OCI-M2 (cell line): ENCODE measurements around the gene HAUS3.

Source experiments
- DNase-seq: peaks from one replicate; lab custom pipeline; 2025; ENCODE audit not compliant: unreplicated experiment; lab: John Stamatoyannopoulos, UW

Gene HAUS3, protein sequence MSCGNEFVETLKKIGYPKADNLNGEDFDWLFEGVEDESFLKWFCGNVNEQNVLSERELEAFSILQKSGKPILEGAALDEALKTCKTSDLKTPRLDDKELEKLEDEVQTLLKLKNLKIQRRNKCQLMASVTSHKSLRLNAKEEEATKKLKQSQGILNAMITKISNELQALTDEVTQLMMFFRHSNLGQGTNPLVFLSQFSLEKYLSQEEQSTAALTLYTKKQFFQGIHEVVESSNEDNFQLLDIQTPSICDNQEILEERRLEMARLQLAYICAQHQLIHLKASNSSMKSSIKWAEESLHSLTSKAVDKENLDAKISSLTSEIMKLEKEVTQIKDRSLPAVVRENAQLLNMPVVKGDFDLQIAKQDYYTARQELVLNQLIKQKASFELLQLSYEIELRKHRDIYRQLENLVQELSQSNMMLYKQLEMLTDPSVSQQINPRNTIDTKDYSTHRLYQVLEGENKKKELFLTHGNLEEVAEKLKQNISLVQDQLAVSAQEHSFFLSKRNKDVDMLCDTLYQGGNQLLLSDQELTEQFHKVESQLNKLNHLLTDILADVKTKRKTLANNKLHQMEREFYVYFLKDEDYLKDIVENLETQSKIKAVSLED

DNA sequence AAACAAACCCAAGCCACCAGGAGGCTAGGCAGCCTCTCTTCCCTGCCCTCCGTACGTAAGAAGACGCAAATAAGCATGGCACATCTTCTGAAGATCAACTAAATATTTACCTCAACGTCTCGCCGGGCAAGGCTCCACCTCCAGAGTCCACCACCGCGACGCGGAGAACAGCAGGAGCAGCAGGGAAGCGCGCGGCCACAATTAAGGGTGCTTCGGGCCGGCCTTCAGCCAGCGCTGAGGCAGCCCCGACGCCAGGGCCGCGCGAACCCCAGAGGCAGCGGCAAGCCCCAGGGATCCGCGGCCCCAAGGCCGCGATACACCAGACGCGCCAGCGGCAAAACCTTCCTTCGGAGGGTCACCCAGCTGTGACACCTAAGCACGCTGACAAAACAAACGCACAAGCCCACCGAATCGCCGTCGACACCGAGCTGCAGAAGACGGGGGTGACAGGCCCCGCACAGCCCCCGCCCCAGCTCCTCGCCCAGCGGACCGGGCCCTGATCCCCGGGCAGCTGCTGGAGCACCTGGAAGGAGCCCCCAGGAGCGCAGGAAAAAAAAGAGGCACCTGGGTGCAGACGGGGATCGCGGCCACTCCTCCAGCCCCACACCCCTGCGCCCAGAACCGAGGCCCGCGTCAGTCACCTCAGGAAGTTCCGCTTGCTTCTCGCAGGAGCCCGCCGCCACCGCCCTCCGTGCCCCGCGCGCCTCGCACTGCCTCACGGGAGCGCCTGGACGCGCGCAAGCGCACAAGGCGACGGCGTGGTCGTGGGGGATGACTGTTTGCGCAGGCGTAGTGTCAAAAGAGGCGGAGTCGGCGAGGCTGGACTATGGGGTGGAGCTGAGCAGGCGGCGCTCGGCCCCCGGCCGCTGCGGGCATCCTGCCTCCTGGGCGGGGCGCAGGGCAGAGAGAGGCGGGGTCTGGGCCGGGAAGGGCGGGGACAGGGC is at the start of gene HAUS3, which contains the start of gene POLN:
TSS of gene HAUS3 (minus strand) at position 712 of the 944 bp plus-strand sequence. CDS start 1,175 bp downstream, outside the sequence.
TSS of gene POLN (minus strand) at position 712 of the 944 bp plus-strand sequence. CDS start 12,890 bp downstream, outside the sequence.
- DNase-seq: peak; percentile 38

DNA sequence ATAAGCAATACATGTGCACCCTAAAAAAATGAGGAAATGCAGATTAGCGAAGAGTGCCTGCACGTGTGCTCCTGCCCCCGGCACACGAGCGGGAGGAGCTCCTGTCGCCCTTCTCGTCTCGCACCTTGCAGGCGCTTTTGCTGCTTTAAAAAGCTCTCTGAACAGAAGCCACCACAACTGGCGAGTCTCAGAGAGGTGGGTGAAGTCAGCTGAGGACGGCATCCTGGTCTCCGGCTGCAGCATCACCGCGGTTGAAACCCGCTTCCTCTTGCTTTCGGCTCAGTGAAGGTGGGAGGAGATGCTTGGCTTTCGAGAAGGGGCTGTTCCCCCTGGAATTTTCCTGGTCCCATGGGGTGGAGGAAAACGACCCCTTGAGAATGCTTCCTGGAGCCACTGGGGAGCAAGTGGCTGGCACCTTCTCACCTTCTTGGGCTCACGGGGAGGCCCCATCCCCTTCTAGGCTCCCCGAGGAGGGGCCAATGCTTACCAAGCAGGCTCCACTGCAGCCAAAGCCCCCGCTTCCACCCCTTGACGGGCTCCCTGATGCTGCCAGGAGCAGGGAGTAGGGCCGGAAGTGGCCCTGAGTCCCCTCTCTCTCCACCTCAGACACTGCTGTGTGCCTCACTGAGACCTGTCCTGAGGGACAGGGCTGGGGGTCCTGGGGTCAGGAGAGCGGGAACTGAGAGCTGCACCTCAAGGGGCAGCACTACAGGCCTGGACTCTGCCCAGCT is 49.2 kb upstream of the HAUS3 start:
- no peak for DNase-seq

DNA sequence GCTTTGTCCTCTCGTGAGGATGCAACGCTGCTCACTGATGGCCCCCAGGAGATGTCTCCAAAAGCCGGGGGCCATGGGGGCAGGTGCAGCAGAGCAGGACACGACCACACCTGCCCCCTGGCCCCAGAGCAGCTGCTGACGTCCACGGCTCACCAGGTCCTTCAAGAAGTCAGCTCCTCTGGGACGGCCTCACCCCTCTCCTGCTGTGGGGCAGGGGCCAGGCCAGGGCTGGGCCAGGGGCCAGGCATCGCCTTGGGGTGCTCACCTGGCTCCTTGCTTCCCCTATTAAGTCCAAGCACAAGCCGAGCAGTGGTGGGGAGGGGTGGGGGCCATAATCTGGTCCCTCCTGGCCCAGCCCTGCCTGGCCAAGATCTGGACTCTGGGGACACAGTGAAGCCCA is 48.6 kb upstream of the HAUS3 start:
- DNase-seq: no peak

DNA sequence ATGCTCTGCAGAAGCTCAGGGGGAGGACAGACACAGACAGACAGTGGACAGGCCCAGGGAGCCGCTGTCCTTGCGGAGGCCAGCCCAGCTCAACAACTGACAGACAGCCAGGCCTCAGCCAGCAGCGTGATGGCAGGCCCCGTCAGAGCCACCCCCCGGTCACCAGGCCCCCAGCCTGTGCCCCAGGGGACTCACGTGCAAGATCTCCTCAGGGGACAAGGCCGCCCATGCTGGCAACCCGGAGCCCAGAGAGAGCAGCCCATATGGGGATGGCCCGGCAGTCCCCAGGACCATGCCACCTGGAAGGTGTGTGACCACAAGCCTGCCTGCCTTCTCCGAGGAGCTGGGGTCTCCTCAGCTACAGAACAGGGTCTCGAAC is 48.0 kb upstream of the HAUS3 start:
- no peak for DNase-seq

DNA sequence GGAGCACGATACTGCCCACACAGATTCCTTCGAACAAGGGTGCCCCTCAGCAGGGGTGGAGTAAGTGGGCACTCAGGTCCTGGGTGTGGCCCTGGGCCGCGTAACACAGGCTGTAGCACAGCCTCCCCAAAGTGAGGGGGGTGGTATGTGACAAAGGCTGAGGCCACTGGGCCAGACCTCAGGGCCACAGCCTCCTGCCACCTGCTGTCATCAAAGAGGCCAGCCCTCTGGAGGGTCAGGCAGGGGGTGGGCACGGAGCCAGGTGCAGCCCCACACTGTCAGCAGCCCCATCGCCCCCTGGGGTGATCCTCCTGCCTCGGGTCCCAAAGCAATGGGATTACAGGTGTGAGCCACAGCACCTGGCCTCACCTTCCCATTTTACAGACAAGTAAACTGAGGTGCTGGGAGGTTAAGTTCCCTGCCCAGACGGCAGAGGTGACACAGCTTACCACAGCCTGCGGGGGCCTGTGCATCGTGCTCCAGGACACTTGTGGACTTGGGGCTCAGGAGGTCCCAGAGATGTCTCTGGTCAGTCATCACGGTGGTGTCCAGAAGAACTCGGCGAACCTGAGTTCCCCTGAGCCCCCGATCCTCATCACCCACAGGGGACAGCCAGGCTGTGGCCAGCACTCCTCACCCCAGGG is 47.5 kb upstream of the HAUS3 start:
- DNase-seq: no peak

DNA sequence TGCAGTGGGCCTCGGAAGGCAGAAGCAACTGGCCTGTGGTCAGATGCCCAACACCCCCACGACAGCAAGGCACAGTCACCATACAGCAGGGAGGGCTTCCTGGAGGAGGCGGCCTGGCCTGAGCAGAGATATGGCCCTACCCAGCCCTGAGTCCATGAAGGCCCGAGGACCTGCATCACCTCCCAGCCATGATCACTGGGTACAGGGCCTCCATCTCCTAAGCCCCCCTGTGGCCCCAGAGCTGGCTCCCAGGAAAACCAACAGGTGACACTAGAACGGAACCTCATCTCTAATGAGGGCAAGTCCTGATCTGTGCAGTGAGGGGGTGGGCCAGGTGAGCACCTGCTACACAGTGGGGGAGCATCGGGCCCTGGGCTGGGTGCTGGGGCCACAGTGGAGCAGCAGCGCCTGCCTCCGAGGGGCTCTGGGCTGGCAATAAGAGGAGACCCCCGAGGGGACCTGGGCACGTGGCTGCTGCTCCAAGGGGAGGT is 46.2 kb upstream of the HAUS3 start:
- no peak for DNase-seq

DNA sequence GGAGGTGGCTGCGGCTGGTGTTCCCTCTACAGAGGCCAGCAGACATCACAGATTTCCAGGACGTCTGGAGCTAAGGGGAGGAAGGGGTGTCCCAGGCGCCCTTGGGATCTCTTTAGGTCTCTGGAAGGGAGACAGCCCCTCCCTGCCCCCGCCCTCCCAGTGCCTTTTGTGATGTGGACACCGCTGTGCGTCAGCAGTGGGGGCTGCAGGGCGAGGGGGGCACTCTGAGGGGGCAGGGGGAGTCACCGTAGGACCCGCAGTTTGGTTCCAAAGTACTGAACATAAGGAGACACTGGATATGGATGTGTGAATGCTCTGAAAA is 45.6 kb upstream of the HAUS3 start:
- no peak for DNase-seq

DNA sequence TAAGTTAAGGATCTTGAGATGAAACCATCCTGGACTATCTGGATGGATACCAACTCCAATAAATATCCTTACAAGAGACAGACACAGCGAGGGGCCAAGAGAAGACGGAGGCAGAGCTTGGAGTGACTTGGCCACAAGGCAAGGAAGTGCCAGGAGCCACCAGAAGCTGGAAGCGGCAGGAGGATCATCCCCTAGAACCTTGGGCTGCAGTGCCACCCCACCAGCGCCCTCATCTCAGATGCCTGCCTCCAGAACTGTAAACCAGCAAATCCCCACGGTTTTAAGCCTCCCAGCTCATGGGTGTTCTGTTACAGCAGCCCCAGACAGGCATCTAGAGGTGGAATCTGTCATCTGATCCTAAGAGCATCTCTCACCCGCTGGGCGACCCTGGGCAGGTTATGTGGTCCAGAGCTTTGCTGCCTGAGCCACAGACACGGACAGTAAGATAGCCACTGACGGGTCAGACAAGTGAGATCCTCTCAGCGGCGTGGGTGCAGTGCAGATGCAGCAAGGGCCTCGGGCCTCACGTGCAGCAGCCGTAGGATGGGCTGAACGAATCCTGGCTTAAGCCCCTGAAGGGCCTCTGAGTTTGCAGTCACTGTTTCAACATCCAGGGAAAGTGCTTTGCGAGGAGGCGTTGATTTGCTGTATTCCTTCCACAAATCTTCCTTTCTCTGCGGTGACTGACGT is 45.1 kb upstream of the HAUS3 start:
- DNase-seq: no peak

DNA sequence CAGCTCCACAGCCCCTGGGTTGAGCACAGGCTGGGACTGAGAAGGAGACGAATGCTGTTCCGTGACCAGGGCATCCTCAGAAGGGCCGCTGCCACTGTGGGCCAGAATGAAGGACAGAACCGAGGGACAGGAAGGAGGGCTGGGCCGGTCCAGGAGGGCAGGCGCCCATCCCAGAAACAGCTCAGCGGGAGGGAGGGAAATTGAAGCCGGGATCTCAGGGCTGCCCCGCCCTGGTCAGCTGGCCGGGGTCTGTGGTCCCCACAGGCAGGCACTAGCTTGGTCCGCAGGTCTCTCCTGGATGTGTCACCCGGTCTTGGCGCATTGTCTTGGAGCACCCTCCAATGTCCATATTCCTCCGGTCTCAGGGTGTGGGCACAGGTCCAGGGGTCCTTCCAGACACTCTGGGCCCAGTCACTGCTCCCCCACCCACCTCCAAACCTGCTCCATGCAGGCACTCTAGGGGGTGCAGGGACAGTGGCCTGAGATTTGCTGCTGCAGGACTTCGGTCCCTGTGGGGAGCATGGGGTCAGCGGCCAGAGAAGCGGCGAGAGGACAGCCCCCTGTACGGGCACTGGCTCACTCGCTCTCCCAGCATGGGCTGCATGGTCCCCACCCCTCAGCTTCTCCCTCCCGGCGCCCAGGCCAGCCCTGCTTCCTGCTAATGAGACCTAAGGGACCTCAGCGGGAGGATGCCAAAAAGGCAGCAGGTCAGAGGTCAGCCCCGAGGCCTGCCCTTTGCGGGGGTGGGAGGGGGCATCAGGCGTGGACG is 43.9 kb upstream of the HAUS3 start:
- DNase-seq: no peak

DNA sequence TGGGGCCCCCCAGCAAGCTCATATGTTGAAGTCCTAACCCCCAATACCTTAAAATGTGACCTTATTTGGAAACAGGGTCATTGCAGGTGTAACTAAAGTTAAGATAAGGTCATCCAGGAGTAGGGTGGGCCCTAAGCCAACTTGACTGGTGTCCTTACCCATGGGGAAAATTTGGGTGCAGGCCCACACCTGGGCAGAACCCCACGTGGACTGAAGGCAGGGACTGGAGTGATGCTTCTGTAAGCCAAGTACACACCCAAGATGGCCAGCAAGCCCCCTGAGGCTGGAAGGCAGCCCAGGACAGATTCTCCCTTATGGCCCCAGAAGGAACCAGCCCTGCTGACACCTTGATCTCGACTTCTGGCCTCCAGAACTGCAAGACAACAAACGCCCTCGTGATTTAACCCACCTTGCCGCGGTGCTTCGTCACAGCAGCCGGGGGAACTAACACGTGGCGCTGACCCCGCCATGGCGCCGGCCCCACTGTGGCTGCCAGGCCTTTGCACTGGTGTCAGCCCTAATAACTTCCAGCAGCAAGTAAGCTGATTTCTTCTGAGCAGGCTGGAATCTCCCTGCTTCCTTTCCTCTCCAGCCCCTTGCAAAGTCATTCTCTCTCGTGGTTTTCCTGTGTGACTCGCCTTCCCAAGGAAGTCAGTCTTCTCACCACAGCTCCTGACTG is 43.2 kb upstream of the HAUS3 start:
- no peak for DNase-seq

DNA sequence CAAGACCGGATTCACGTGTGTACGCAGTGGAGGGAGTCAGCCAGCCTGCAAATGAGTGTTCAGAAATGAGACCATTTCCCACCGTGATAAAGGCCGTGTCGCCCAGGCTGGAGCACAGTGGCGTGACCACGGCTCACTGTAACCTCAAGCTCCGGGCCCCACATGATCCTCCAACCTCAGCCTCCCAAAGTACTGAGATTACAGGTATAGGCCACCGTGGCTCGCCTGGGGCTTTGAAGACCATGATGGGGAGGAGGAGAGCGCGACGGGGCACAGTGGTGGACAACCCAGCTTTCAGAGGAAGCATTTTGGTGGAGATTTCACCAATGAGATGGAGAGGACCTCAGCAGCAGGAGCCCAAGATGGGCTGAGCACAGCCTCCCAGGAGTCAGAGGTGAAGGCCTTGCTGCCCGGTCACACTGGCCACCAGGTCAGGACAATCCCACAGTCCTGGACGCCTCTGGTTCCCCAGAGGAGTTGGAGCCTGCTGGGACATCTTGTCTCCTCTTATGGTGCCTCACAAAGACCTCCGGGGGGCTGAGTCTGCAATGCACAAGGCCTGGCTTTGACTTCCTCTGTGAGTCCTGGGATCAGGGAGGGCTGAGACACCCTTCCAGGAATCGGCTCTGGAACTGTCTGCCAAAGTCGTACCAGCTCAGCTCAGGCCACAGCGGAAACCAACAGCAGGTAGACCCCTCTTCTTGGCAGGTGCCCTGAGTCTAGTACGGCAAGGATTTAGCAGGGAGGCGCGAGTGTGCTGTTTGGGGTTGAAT is 42.4 kb upstream of the HAUS3 start:
- no peak for DNase-seq

DNA sequence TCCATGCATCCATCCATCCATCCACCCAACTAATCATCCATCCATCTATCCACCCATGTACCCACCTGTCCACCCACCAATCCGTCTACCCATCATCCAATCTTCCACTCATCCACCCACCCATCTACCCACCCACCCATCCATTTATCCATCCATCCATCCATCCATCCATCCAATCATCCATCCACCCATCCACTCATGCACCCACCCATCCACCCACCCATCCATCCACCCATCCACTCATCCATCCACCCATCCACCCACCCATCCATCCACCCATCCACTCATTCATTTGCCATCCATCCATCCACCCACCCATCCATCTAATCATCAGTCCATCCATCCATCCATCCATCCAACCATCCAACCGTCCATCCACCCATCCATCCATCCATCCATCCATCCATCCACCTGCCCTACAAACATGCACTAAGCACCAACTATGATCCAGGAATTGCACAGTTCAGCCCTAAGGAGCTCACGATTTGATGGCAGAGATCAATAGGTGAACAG is 41.3 kb upstream of the HAUS3 start:
- DNase-seq: no peak

DNA sequence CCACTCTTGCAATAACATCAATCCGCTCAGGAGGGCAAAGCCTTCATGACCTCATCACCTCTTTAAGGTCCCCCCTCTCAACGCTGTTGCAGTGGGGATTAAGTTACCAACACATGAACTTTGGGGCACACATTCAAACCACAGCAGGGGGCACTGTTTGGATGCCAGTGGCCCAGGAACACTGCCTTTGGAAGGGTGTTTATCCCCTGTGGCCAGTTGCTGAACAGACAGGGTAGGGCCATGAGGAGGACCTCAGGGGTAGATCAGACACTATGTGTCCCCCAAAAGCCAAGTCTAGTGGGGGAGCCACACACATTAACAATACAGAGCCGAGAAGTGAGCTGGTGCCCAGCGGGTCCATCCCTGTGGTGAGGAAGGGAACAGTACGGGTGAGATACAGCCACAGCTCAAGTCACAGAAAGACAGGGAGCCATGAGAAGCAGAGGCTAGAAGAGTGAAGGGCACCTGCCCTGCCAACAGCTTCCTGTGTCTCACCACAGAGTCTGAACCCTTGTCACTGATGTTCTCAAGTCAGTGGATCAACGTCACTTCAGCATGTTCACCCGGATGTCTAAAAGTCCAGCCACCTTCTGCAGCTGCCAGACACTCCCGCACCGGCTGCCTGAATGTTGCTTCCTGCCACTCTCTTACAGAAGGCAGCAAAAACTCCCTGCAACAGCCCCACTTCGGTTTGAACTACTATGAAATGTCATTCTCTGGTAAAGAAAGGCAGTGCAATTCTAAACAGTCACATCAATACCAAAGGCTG is 39.8 kb upstream of the HAUS3 start:
- DNase-seq: no peak

DNA sequence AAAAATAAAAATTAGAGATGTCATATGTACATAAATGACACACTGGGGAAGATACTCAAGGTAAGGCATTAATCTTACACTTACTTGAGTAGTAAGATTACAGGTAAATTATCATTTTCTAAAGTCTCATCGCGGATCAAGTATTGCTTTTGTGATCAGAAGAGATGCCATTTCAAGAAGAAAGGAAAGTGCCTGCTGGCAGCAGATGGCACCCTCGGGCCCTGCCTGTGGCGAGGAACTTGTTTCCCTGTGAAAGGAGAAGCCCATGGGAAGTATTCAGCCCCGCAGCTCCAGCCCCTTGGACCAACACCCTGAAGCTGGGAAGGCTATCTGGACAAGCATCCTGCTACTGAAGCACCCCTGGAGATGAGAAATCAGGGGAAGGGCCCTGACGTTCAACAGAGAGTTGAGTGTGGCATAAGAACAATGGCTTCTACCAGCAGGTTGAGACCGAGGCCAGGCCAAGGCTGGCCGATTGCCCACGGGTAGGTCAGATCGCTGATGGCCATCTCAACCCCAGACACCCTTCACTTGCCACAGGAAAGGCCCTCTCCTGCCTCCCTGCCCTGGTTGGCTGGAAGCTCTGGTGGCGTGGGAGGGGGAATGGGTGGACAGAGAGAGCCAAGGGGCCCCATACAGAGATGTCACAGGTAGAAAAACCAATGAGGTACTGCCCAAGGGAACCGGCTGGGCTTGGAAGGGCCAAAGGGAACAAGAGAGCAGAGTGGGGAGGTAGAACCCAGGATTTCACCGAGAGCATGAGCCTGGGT is 38.8 kb upstream of the HAUS3 start:
- DNase-seq: no peak

DNA sequence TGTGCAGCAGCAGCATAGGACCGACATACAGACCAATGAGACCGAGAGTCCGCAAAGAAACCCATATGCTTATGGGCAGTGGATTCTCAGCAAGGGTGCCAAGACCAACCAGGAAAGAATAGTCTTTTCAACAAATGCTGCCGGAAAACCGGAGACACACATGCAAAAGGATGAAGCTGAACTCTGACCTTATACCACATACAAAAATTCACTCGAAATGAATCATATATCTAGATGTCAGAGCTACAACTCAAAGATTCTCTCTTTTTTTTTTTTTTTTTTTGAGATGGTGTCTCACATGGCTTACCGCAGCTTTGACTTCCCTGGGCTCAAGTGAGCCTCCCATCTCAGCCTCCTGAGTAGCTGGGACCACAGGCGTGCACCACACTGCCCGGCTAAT is 36.0 kb upstream of the HAUS3 start:
- no peak for DNase-seq
